Panc1 (cell line): ENCODE measurements around the gene SLC22A12. TPM values are rescaled to one million over a fixed set of nuclear protein-coding genes. Genes with fewer than 3 reads are reported as not detected.

Source experiments
- ATAC-seq: fragments of 200-7000 bp; cut with Tn5 transposase; 2 replicates; pipeline ENCODE4 v1.9.1; 2020; ENCODE audit warnings: mild to moderate bottlenecking, moderate library complexity
- Bru-seq: library from RNA; stranded (reverse); fragments of 400-500 nt; gene quantifications from one replicate; lab custom pipeline; 2021; lab: Mats Ljungman, UMichigan
- BruChase-seq, 2 experiments: library from RNA; stranded (reverse); fragments of 400-500 nt; gene quantifications; one replicate each; lab custom pipeline; 2021; lab: Mats Ljungman, UMichigan
- BruUV-seq: library from RNA; stranded (reverse); fragments of 400-500 nt; replicated peaks from 2 replicates; lab custom pipeline; 2021; lab: Mats Ljungman, UMichigan
- CTCF ChIA-PET: fragments of 300-600 bp; sonication (Branson Sonifier 250); formaldehyde crosslinking; loops from one replicate; lab custom pipeline; 2022; ENCODE audit warnings: antibody characterized with exemption; lab: Charles Lee
- POLR2A ChIA-PET: fragments of 300-600 bp; sonication (Branson Sonifier 250); formaldehyde crosslinking; loops from one replicate; lab custom pipeline; 2022; ENCODE audit warnings: antibody characterized with exemption; lab: Charles Lee
- DNase-seq: peaks from one replicate; pipeline ENCODE4 v3.0.0-alpha.2; 2010; ENCODE audit warnings: low read depth, low spot score
- H3K27ac ChIP-seq: 2 replicates; pipeline ENCODE4 v1.5.1; 2011; ENCODE audit warnings: mild to moderate bottlenecking, low read length, inconsistent platforms
- H3K27me3 ChIP-seq: fragments of 200-500 bp; sonication (Bioruptor generic); 2 replicates; pipeline ENCODE4 v1.6.0; 2014; ENCODE audit warnings: low read length, inconsistent platforms; ENCODE audit not compliant: control insufficient read depth, insufficient read depth
- H3K36me3 ChIP-seq: fragments of 200-500 bp; sonication (Bioruptor generic); 2 replicates; pipeline ENCODE4 v1.5.1; 2014; ENCODE audit warnings: inconsistent platforms, mild to moderate bottlenecking, low read length, moderate library complexity; ENCODE audit not compliant: control insufficient read depth, insufficient read depth
- H3K4me1 ChIP-seq: 2 replicates; pipeline ENCODE4 v1.5.1; 2011; ENCODE audit warnings: inconsistent platforms, mild to moderate bottlenecking, low read length, moderate library complexity; ENCODE audit not compliant: control insufficient read depth, insufficient read depth
- H3K4me3 ChIP-seq, 2 experiments: 2 replicates each; pipeline ENCODE4 v1.5.1; 2011 to 2012; ENCODE audit warnings: low read depth in 2 of 2, low read length in 2 of 2, mild to moderate bottlenecking in 2 of 2, inconsistent platforms in 1 of 2, moderate library complexity in 1 of 2
- H3K9me3 ChIP-seq: fragments of 200-500 bp; sonication (Bioruptor generic); 2 replicates; pipeline ENCODE4 v1.5.1; 2014; ENCODE audit warnings: low read depth, mild to moderate bottlenecking, inconsistent platforms, low read length, moderate library complexity; ENCODE audit not compliant: control insufficient read depth, insufficient read depth
- POLR2AphosphoS5 ChIP-seq: IDR thresholded peaks from 2 replicates; pipeline ENCODE4 v1.6.1; 2012; ENCODE audit warnings: mild to moderate bottlenecking, low read depth, low read length, moderate library complexity
- SIN3A ChIP-seq: IDR thresholded peaks from 2 replicates; pipeline ENCODE4 v1.6.1; 2012; ENCODE audit warnings: low read depth, mild to moderate bottlenecking, low read length, moderate library complexity, borderline replicate concordance; ENCODE audit not compliant: insufficient read depth
- TCF7L2 ChIP-seq: IDR thresholded peaks from 2 replicates; pipeline ENCODE4 v1.6.1; 2011; ENCODE audit warnings: mild to moderate bottlenecking, low read depth, low read length, inconsistent platforms
- in situ Hi-C: cut with HindIII; loops from 2 replicates; pipeline ENCODE4 v1.10.0; 2016; ENCODE audit warnings: low sequenced_read_pairs, low pct_unique_long_range_greater_than_20kb
- intact Hi-C: fragments of 100-400 bp; cut with micrococcal nuclease; formaldehyde crosslinking; loops from one replicate; pipeline ENCODE4 v1.10.0; 2022; ENCODE audit not compliant: unreplicated experiment
- long read RNA-seq: library from polyadenylated mRNA; unstranded; transcript quantifications from one replicate; pipeline ENCODE4 v2.0.0, GENCODE V29; 2021; ENCODE audit not compliant: unreplicated experiment
- polyA plus RNA-seq: library from polyadenylated mRNA; unstranded; fragments of >200 nt; gene quantifications from one replicate; pipeline ENCODE4 v1.2.1, GENCODE V29; 2012; ENCODE audit warnings: missing spikeins; ENCODE audit not compliant: insufficient read length
- total RNA-seq: library from RNA; stranded (reverse); gene quantifications from one replicate; pipeline ENCODE4 v1.2.1, GENCODE V29; 2021; ENCODE audit not compliant: unreplicated experiment
- TF ChIP-seq, protein P1 (sequence below): fragments of 450-650 bp; IDR thresholded peaks from 2 replicates; pipeline ENCODE4 v1.5.1; 2017; ENCODE audit warnings: mild to moderate bottlenecking
- TF ChIP-seq, protein P2 (sequence below), 2 experiments: IDR thresholded peaks; 2 replicates each; pipeline ENCODE4 v1.6.1; 2011 to 2012; ENCODE audit warnings: low read depth in 2 of 2, control low read depth in 1 of 2, low read length in 1 of 2, mild to moderate bottlenecking in 1 of 2, moderate library complexity in 1 of 2; ENCODE audit not compliant: insufficient read depth in 1 of 2

The SLC22A12 gene
- total RNA-seq: not detected
- polyA plus RNA-seq: not detected
- Bru-seq, nascent RNA: not detected
- BruChase-seq, experiment 1, labeled RNA remaining after a 2-hour chase: not detected
- BruChase-seq, experiment 2, labeled RNA remaining after a 6-hour chase: not detected
- long read RNA-seq: 0 reads

DNA sequence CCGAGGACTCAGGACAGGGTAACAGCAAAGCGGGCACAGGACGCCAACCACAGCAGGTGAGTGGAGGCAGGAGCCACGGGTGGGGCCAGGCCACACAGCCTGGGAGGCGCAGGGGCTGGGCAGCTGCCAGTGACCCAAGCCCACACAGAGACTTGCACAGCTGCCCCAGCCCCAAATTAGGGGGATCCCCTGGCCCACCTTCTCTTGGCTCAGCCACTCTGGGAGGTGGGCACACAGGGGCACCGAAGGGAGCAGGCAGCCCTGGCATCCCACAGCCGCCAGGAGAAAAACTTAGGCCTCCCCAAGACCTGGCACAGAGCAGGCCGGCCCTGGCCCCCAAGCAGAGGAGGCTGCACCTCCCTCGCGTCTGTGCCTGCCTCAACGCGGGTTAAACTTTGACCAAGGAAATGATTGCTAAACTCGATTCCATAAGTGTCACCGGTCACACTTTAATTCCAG is at the start of gene SLC22A12:
SLC22A12 (plus strand) TSS at position 458 of the 459 bp plus-strand sequence. CDS start 337 bp downstream, outside the sequence.
- ChIA-PET CTCF (no interaction called here), POLR2A (no interaction called here)
- in situ Hi-C loops: no loop called here
- Histone ChIP-seq H3K36me3 (no peaks in the 10 kb centered on the region), H3K27me3 (no peaks in the 10 kb centered on the region), H3K27ac (no peak within 1 kb of the TSS), H3K4me3 (no peak within 1 kb of the TSS), H3K4me1 (no peaks in the 10 kb centered on the region), H3K9me3 (peaks cover 8% of the 10 kb centered on the region; the same call in 1 of the 2 replicates)
- intact Hi-C loops: no loop called here
- ATAC-seq (0 out of 2 replicates have a peak, but pooled peaks have one; percentile 31), DNase-seq (no peak)
- TF ChIP-seq, protein P1, sequence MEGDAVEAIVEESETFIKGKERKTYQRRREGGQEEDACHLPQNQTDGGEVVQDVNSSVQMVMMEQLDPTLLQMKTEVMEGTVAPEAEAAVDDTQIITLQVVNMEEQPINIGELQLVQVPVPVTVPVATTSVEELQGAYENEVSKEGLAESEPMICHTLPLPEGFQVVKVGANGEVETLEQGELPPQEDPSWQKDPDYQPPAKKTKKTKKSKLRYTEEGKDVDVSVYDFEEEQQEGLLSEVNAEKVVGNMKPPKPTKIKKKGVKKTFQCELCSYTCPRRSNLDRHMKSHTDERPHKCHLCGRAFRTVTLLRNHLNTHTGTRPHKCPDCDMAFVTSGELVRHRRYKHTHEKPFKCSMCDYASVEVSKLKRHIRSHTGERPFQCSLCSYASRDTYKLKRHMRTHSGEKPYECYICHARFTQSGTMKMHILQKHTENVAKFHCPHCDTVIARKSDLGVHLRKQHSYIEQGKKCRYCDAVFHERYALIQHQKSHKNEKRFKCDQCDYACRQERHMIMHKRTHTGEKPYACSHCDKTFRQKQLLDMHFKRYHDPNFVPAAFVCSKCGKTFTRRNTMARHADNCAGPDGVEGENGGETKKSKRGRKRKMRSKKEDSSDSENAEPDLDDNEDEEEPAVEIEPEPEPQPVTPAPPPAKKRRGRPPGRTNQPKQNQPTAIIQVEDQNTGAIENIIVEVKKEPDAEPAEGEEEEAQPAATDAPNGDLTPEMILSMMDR: no peak
- TF ChIP-seq, protein P2, sequence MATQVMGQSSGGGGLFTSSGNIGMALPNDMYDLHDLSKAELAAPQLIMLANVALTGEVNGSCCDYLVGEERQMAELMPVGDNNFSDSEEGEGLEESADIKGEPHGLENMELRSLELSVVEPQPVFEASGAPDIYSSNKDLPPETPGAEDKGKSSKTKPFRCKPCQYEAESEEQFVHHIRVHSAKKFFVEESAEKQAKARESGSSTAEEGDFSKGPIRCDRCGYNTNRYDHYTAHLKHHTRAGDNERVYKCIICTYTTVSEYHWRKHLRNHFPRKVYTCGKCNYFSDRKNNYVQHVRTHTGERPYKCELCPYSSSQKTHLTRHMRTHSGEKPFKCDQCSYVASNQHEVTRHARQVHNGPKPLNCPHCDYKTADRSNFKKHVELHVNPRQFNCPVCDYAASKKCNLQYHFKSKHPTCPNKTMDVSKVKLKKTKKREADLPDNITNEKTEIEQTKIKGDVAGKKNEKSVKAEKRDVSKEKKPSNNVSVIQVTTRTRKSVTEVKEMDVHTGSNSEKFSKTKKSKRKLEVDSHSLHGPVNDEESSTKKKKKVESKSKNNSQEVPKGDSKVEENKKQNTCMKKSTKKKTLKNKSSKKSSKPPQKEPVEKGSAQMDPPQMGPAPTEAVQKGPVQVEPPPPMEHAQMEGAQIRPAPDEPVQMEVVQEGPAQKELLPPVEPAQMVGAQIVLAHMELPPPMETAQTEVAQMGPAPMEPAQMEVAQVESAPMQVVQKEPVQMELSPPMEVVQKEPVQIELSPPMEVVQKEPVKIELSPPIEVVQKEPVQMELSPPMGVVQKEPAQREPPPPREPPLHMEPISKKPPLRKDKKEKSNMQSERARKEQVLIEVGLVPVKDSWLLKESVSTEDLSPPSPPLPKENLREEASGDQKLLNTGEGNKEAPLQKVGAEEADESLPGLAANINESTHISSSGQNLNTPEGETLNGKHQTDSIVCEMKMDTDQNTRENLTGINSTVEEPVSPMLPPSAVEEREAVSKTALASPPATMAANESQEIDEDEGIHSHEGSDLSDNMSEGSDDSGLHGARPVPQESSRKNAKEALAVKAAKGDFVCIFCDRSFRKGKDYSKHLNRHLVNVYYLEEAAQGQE (IDR thresholded peaks at IDR 0.05; ENCODE audit: insufficient read depth in 1 of 2, low read depth in 2 of 2, low read length in 1 of 2): no peak
- TF ChIP-seq POLR2AphosphoS5: no peak
- TF ChIP-seq TCF7L2: no peak
- no peak for TF ChIP-seq SIN3A
- no TSS peak for BruUV-seq

DNA sequence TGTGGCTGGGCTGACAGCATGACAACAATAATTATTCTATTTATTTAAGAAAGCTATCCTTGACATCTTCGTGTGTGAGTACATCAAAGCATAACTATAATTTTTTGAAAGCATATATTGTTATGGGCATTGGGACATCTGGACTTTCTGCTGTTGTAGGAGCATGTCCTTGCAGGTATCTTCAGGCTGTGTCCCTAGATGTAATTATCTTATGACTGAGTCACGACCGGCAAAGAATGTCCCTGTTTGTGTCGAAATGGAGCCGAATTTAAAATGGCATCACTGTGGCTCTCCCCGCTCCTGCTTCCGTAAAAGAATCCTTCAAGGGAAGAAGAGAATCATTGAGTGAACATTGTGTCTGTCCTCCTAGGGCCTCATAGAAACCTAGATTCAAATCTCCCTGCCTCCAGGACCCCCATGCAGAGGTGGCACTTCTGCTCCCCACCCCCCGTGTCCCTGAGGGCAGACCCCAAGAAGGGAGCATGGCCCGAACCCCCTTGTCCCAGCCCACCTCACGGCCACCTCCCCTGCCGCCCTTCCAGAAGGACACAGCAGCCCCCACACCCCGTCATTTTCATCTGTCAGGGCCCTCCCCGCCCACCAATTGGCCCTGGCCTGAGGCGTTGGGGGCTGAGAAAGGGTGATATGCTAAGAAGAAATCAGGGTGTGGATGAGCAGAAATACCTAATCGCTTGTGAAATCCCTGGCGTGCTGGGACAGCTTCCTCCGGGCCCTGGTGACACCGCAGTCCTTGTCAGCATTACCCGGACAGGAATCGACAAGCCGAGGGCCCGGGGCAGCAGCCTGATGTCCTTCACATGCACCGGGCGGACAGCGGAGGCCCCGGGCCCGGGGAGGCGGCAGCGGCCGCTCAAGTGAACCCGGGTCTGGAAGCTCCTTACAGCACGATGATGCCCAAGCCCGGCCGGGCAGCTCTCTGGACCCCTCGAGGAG is 48.6 kb upstream of the SLC22A12 start:
- TF ChIP-seq, protein P2 (IDR thresholded peaks at IDR 0.05; ENCODE audit: insufficient read depth in 1 of 2, low read depth in 2 of 2, low read length in 1 of 2): no peak
- no peak for TF ChIP-seq SIN3A
- TF ChIP-seq TCF7L2: no peak
- TF ChIP-seq, protein P1: no peak
- no peak for TF ChIP-seq POLR2AphosphoS5
- H3K4me1 ChIP-seq: peaks cover 3% of the 10 kb centered on the region; the same call in 1 of the 2 replicates
- H3K36me3 ChIP-seq: no peaks in the 10 kb centered on the region
- no peak overlapping the region for H3K4me3 ChIP-seq
- DNase-seq (no peak), ATAC-seq (no peak)
- POLR2A ChIA-PET: no interaction called here
- intact Hi-C loops: no loop called here
- no peak overlapping the region for H3K27ac ChIP-seq
- no TSS peak for BruUV-seq
- in situ Hi-C loops: no loop called here
- no peaks in the 10 kb centered on the region for H3K9me3 ChIP-seq
- CTCF ChIA-PET: interaction anchor here (0.6 kb wide), 1 partner anchor 102 kb away, joined by 8 read pairs; no protein-coding TSS in a partner anchor
- 0 out of 2 replicates have a peak, but pooled peaks cover 2% of the 10 kb centered on the region for H3K27me3 ChIP-seq
